HG03432 (cell line): Measurements from ENCODE around the gene KCNJ10.
A peak's percentile ranks its signal among the peaks of the same experiment; 100 is the strongest.

Source experiments
- ATAC-seq: cut with Tn5 transposase; IDR thresholded peaks from one replicate; pipeline ENCODE4 v1.9.1; 2021; ENCODE audit warnings: mild to moderate bottlenecking, moderate library complexity; ENCODE audit not compliant: unreplicated experiment

KCNJ10 gene

GRCh38 chr1:160025314-160025713 is 44.6 kb downstream of the KCNJ10 start:
- no peak for ATAC-seq

GRCh38 chr1:160024195-160024905 is 45.6 kb downstream of the KCNJ10 start:
- no peak for ATAC-seq

GRCh38 chr1:160022330-160023310 is 47.3 kb downstream of the KCNJ10 start:
- ATAC-seq: no peak

- ATAC-seq: no peak
Observed at GRCh38 chr1:160021376-160022074, 48.4 kb downstream of the KCNJ10 start.

- ATAC-seq: no peak
Observed at GRCh38 chr1:160020196-160020595, 49.8 kb downstream of the KCNJ10 start.

GRCh38 chr1:160018900-160019299 is 51.1 kb downstream of the KCNJ10 start:
- ATAC-seq: no peak

- ATAC-seq: no peak
Observed at GRCh38 chr1:160018347-160018746, 51.6 kb downstream of the KCNJ10 start.

GRCh38 chr1:160017592-160017991 is 52.4 kb downstream of the KCNJ10 start:
- ATAC-seq: no peak

- no peak for ATAC-seq
Observed at GRCh38 chr1:160011781-160012180, 58.2 kb downstream of the KCNJ10 start.

GRCh38 chr1:160009801-160010200 is 60.2 kb downstream of the KCNJ10 start:
- no peak for ATAC-seq

- no peak for ATAC-seq
Observed at GRCh38 chr1:160009081-160009480, 60.9 kb downstream of the KCNJ10 start.

- ATAC-seq: no peak
Observed at GRCh38 chr1:160007577-160008200, 62.3 kb downstream of the KCNJ10 start.

- peak; percentile 68 for ATAC-seq
Observed at GRCh38 chr1:160006312-160006940, 63.5 kb downstream of the KCNJ10 start.

- ATAC-seq: no peak
Observed at GRCh38 chr1:160005070-160005469, 64.9 kb downstream of the KCNJ10 start.

- no peak for ATAC-seq
Observed at GRCh38 chr1:160004425-160004824, 65.5 kb downstream of the KCNJ10 start.

- ATAC-seq: no peak
Observed at GRCh38 chr1:160004001-160004400, 66.0 kb downstream of the KCNJ10 start.

GRCh38 chr1:160001440-160001839 is 68.5 kb downstream of the KCNJ10 start:
- no peak for ATAC-seq

GRCh38 chr1:159999204-159999603 is 70.8 kb downstream of the KCNJ10 start:
- ATAC-seq: no peak

GRCh38 chr1:159996653-159997052 is 73.3 kb downstream of the KCNJ10 start:
- no peak for ATAC-seq

GRCh38 chr1:159994896-159995295 is 75.1 kb downstream of the KCNJ10 start:
- ATAC-seq: no peak
